H1 (cell line): Measurements from ENCODE around the gene SRM. TPM values are rescaled to one million over a fixed set of nuclear protein-coding genes. Genes with fewer than 3 reads are reported as not detected.
A peak's percentile ranks its signal among the peaks of the same experiment; 100 is the strongest.

Source experiments
- BACH1 ChIP-seq: IDR thresholded peaks from 2 replicates; pipeline ENCODE4 v1.6.1; 2012; ENCODE audit warnings: low read length, improper control_type of control experiment
- POU5F1 ChIP-seq: IDR thresholded peaks from 2 replicates; pipeline ENCODE4 v1.6.1; 2011; ENCODE audit warnings: low read depth, mild to moderate bottlenecking, low read length, moderate library complexity
- SIX5 ChIP-seq: IDR thresholded peaks from 2 replicates; pipeline ENCODE4 v1.6.1; 2011; ENCODE audit warnings: mild to moderate bottlenecking, low read depth, low read length
- polyA plus RNA-seq, 7 experiments: library from polyadenylated mRNA; depleted of rRNA in 3 of 7; stranded (reverse) in 5 of 7; unstranded in 2 of 7; fragments of >200 nt in 5 of 7; fragments of 200-250 nt in 2 of 7; gene quantifications; 1 replicate in 5 of 7; 2 replicates in 1 of 7; 4 replicates in 1 of 7; pipeline versions ENCODE4 v1.2.1 to v1.2.3, GENCODE V29; 2011 to 2013; ENCODE audit warnings: missing spikeins in 2 of 7, mixed read lengths in 2 of 7
- total RNA-seq: library from RNA; stranded (reverse); fragmentation: NEBNext Ultra II Directional; extraction: Animal tissue kit (Norgen Biotek cat#: 25700); gene quantifications from 2 replicates; pipeline ENCODE4 v1.2.1, GENCODE V29; 2021

The SRM gene
- total and polyA plus RNA-seq, 2 of the 8 experiments (the other 6 are each of a cell fraction or from before 2014, with no cell fraction given) = 110 to 208 TPM

- TF ChIP-seq BACH1 (no peak), POU5F1 (no peak), SIX5 (peak; percentile 53)
- TF ChIP-seq, all 59 proteins: peak for 22
Observed at GRCh38 chr1:11012260-11013159, 47.3 kb downstream of the SRM start, which contains the start of gene TARDBP (continued).

Other genes starting within 250 kb of the SRM start
- gene TARDBP, start 47.4 kb downstream of the SRM start, total RNA-seq = 232 and 240 TPM in 2 replicates
- gene TARDBP, start 47.4 kb downstream of the SRM start, polyA plus RNA-seq (2011; rRNA removed) = 121 and 144 TPM in 2 replicates
- 0.90 and 1.2 TPM in 2 replicates for gene MASP2, start 12.8 kb downstream of the SRM start, total RNA-seq
- 0.54 and 0.78 TPM in 2 replicates for gene MASP2, start 12.8 kb downstream of the SRM start, polyA plus RNA-seq (2011; rRNA removed)
- gene EXOSC10, start 39.9 kb upstream of the SRM start, total RNA-seq = 77.3 and 86.1 TPM in 2 replicates
- 44.1 and 57.9 TPM in 2 replicates for gene EXOSC10, start 39.9 kb upstream of the SRM start, polyA plus RNA-seq (2011; rRNA removed)
- not detected in 2 replicates for gene ANGPTL7, start 129.3 kb upstream of the SRM start, total RNA-seq
- gene ANGPTL7, start 129.3 kb upstream of the SRM start, polyA plus RNA-seq (2011; rRNA removed) = not detected in 2 replicates
- gene MTOR, start 202.5 kb upstream of the SRM start, total RNA-seq = 75.7 and 76.8 TPM in 2 replicates
- gene MTOR, start 202.5 kb upstream of the SRM start, polyA plus RNA-seq (2011; rRNA removed) = 43.6 and 44.2 TPM in 2 replicates
- gene UBIAD1, start 213.2 kb upstream of the SRM start, total RNA-seq = 22.7 and 23.4 TPM in 2 replicates
- gene UBIAD1, start 213.2 kb upstream of the SRM start, polyA plus RNA-seq (2011; rRNA removed) = 26.6 and 32.4 TPM in 2 replicates